Medulla oblongata (tissue), 1 donor: ENCODE results near the gene GBA2.

ENCODE experiments used
- DNase-seq: peaks from one replicate; pipeline ENCODE4 v3.0.0-alpha.2; 2015; ENCODE audit errors: extremely low spot score

The GBA2 gene

GRCh38 chr9:35717132-35717870, 31.7 kb downstream of the GBA2 start:
- DNase-seq, result no peak

GRCh38 chr9:35716230-35716629, 32.8 kb downstream of the GBA2 start:
- DNase-seq, result peak; percentile 41

DNA sequence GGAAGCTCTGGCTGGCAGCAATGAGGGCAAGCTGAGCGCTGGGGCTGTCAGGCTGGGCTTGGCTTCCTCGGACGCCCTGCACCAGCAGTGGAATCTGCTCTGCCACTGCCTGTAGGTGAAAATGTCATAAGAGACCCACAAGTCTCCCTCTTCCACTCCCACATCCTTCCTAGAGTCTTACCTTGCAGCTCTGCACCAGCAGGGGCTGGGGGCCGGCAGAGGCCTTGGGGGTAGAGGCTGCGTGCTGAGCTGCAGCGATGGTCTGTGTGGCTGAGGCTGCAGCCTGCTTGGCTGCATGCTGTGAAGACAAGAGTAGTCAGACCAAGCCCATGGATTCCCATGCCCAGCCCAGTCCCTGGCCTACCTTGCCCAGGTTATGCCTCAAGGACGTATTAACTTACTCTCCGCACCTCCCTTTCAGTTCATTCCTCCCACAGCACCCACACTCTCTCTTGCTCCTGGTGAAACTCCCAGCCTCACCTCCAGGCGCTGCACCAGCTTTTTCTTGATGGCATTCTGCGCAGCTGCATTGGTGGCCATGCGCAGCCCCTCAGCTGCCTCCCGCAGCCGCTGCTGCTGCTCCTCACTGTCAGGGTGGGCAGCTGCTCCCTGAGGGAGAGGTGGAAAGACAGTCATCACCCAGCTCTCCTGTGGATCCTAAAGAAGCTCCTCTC, 34.3 kb downstream of the GBA2 start:
- no peak for DNase-seq

DNA sequence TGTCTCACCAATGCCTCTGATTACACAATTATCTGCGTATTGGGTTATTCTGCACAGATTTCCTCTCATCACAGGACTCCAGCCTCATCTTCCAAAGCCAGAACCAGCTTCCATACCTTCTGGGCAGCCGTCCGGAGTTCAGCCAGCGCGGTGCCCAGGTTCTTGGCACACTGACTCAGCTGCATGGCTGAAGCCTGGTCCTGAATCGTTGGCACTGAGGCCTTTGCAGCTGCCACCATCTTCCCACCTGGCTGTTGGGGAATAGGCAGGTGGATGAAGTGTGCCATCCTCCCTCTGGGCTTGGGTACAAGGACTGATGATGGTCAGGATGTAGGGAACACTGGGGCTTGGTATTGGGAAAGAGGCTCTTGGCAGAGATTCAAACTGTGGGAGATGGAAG, 34.9 kb downstream of the GBA2 start:
- DNase-seq, result no peak

DNA sequence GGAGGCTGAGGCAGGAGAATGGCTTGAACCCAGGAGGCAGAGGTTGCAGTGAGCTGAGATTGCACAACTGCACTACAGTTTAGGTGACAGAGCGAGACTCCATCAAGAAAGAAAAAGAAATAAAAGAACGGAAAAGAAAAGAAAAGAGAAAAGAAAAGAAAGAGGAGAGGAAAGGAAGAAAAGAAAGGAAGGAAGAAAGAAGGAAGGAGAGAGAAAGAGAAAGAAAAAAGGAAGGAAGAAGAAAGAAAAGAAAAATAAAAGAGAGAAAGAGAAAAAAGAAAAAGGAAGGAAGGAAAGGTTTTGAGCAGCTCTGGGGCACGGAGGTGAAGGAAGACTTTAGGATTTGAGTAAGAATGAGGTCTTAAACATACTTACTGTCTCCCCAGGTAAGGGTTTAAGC, 35.5 kb downstream of the GBA2 start:
- DNase-seq, result no peak

DNA sequence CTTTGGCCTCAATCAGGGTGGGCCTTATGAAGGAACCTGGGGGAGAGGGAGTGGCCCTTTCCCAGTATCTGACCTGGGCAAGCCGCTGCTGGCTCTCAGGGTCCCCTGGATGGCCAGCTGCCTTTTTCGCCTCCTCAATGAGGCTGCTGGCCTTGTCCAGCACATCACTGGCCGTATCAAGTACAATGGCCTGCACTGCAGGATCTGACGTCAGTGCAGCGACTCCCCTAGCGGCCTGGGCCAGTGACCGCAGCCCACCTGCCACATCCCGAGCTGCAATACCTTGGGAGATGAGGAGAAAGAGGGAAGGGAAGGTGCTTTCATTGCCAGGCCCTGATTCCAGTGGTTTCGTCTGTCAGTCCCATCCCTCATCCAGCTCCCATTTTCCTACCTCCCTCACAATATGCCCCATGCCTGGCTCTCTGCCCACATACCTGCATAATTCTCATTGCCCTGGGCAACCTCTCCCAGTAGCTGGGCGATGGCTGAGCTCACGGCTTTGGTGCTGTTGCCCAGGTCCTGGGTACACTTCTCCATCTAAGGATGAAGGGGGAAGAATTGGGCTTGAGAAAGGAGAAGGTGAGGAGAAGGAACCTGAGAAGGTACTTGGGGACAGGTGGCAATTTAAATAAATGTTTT, 36.1 kb downstream of the GBA2 start:
- no peak for DNase-seq

DNA sequence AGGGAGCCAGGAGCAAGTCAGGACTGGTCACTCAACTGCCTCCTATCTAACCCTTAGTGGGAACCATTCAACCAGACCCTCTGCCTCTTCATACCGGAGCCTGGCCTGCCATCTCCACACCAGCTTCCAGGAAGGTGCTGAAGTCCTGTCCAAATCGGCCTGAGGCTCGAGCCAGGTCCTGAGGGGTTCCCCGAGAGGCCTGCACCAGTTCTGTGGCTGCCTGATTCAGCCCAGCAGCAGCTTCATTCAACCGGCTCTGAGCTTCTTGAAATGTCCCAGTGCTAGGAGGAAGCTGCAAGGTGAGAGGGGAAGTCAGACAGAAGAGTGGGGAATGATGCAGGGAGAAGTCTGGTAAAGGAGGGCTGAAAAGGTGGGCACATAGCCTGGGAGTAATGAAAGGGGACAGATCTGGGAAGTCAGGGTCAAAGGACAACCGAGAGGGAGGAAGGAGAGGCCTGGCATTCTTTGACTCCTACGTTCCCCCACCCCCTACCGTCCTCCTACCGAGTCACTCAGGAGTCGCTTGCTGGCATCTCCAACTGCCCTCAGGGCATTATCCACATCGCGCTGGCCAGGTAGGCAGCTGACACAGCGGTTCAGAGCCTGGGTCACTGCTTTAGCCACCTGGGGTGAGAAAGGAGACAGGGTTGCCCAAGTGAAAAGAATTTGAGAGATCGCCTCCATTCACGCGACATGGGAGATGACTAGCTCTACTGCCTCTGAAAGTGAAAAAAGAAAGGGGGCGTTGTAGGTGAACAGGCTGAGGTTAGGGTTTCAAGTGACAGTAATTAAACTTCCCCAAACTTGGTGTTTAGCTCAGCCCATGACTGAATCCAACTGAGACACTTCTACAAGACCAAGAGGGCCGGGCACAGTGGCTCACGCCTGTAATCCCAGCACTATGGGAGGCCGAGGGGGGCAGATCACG, 37.3 kb downstream of the GBA2 start:
- no peak for DNase-seq

GRCh38 chr9:35710818-35711500, 38.1 kb downstream of the GBA2 start:
- no peak for DNase-seq

GRCh38 chr9:35708146-35708545, 40.9 kb downstream of the GBA2 start:
- no peak for DNase-seq

DNA sequence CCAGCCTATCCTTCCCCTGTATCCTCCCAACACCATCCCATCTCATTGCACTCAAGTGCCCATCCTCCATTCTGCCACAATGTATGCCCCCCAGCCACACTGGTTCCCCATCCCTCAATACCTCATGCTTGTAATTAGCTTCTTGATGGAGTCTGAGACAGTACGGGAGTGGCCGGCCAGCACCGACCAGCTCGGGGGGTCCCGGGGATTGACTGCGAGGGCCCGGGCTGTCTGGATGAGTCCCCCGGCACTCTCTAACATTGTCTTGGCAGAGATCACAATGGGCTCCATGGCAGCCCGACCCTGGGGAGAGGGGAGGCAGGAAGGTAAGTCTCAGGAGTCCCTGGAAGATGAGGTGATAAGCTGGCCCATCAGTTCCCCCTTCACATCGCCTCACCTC, 42.1 kb downstream of the GBA2 start:
- no peak for DNase-seq

GRCh38 chr9:35705836-35706430, 43.1 kb downstream of the GBA2 start:
- no peak for DNase-seq

DNA sequence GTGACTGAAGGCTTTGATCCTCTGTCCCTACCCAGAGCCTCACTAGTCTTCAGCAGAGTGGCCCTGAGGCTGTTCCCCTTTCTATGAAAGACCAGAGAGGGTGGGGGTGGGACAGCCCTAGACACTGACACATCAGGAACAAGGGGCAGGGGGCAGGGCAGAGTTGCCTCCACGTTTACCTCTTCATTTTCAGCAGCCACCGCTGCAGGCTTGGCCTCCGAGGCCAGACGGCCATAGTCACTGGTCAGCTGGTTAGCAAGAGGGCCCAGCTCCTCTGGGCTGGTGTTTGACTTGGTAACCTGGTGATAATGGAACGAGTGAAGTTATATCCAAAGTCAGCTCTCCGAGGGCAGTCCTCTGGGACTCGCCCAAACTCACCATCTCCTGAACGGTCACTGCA, 43.7 kb downstream of the GBA2 start:
- DNase-seq, result no peak

DNA sequence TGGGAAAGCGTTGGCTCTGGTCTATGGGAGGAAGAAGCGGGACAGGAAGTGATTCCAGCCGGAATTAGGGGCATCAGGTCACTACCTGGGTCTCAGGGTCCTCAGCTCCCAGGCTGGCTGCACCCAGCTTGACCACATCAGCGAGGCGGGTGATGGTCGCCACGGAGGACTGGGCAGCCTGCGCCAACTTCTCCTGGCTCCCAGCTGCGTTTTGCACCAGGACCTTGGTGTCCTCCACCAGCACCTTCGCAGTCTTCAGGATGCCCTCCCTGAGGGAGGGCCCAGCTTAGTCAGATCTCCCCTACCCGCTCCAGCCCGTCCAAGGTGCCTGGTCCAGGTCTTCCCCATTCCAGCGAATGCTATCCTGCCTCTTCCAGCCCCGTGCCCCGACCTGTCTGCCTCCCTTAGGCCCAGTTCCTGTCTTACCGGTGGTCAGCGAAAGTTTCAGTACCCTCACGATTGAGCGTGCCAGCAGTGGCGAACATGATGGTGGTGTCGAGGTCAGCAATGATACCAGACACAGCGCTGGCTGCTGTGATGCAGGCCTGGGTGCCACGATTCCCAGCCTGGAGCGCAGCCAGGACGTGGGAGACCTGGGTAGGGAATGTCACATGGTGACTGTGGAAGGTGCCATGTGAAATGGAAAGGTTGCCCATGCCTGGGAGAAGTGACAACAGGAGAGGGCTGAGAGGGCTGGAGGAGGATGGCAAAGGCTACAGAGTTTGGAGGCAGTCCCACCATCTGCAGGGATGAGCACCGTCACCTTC, 44.9 kb downstream of the GBA2 start:
- no peak for DNase-seq

DNA sequence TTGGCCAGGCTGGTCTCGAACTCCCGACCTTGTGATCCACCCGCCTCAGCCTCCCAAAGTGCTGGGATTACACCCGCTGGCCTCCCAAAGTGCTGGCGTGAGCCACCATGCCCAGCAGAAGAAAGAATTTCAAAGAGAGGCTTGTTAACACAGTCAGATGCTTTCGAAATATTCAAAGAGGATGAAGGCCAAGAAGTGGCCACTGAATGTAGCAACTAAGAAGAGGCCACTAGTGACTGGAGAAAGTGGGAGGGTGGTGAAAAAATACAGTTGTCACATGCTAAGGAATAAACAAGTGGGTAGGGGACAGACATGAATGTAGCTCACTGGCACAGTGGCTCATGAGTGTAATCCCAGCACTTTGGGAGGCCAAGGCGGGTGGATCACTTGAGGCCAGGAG, 46.3 kb downstream of the GBA2 start:
- no peak for DNase-seq

DNA sequence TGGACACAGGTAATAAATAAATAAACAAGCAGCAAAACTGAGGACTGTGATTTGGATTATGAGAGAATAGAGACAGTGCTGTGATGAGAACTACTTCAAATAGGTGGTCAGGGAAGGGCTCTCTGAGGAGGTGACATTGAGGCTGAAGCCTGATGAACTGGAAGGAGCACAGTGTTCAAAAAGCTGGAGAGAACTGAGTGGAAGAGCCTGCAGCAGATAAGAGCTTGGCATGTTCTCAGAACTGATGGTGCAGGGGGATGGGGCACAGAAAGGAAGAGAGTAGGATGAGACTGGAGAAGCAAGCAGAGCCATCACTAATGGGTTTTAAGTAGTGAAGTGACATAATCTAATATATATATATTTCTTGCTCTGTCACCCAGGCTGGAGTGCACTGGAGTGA, 48.1 kb downstream of the GBA2 start:
- no peak for DNase-seq

GRCh38 chr9:35700031-35700430, 49.0 kb downstream of the GBA2 start:
- DNase-seq, result no peak

- no peak for DNase-seq
These were observed 50.8 kb downstream of the GBA2 start for GRCh38 chr9:35698231-35698630.

DNA sequence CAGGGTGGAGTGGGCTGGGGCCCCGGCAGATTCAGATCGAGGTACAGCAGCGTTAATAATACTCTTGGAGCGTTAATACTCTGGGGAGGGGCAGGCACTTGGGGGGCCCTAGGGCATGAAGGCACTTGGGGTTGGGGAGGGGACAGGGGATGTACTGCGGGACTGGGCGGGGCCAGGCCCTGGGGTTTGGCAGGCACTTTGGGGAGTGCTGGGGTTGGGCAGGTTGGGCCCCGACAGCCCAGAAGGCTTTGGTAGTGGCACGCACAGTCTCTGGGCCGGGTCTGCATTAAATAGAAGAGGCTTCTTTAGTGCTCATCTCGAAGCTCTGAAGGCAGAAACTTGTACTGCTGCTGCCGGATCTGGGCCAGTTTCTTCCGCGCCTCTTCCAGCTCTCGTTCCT, 51.5 kb downstream of the GBA2 start:
- no peak for DNase-seq

DNA sequence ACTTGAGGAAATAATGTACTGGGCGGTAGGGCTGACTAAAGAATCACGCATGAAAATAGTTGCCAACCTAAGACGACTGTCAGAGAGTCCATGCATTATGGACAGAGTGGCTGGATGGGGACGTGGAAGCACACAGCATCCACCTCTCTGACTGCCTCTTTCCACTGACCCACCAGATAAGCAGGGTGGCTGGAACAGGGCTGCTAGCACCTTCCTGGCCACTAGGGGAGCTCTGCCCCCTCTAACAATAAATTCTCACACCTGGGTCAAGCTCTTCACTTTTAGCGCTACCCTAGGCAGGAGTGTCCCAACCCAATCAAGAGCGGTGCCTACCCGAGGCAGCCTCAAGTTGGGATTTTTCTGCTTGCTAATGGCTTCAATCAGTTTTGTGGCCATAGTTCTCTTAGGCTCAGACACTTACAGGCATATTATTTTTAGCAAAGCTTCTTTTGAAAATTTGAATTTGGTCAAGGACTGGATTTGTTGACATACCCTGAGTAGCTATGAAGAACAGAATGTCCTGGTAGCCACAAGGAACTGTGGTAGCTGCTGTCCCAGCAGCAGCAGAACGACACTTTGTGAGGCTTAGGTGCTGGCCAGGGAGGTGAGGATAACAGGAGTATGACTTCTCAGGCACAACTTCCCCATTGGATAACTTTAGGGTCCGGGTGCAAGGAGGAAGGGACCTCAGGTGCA, 52.4 kb downstream of the GBA2 start:
- DNase-seq, result peak; percentile 35

DNA sequence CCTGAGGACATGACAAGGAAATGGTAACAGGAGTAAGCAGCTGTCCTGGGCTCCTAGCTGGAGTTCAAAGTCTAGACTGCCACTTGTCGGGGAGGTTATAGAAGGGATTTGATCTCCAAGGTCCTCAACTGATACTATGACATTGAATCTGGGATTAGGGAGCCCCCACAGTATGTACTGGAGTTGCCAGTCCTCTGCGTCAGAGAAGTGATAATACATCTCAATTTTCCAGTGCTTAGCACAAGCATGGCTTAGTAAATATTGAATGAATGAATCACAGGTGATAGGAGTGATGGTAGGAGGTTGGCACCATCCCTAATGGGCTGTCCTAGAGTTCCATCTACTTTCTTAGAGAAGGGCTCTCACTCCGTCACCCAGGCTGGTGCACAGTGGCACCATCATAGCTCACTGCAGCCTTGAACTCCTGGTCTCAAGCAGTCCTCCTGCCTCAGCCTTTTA, 53.1 kb downstream of the GBA2 start:
- DNase-seq, result no peak
